ACHN (cell line): Measurements from ENCODE around the gene PGS1.

Experiments
- DNase-seq: peaks from one replicate; pipeline ENCODE4 v3.0.0-alpha.2; 2015
- in situ Hi-C: cut with HindIII; loops from 2 replicates; pipeline ENCODE4 v1.10.0; 2017; ENCODE audit warnings: low sequenced_read_pairs, low pct_ligation_motif_present, low pct_unique_long_range_greater_than_20kb

PGS1 gene

GRCh38 chr17:78432226-78433012 lies 54.0 kb downstream of the PGS1 start:
- no peak for DNase-seq
- in situ Hi-C loops = no loop called here

DNA sequence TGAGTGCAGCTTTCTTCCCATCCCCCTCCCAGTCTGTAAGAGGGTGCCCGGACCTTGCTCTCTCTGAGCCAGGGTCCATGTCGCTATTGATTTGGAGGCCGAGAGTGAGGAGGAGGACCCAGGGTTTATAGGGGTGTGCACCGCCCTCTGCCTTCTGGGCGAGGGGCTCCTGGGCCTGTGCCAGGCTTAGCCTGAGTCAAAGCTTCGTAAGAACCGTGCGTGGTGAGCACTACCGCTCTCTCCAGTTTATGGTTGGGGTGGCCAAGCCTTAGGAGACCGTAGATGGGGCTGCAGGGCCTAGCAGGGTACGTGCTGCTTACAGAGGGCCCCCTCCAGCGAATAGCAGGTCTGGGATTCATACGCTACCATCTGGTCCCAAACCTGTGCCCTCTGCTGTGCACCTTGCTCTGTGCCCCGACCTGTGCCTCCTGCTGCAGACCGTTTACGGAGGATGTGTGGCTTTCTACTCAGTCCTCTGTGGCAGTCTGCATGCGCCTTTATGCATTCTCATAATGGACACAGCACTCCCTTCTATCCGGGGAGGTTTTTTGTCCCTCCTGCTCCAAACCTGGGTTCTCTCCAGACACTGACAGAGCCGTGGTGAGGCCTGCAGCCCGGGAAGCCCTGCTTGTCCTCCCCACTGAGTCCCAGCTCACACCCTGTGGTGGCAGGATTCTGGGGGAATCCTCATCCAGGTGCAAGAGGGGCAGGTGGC lies 54.7 kb downstream of the PGS1 start:
- in situ Hi-C loops = no loop called here
- DNase-seq = no peak

- in situ Hi-C loops = no loop called here
- DNase-seq = no peak
Observed at GRCh38 chr17:78433780-78434335, 55.4 kb downstream of the PGS1 start.

GRCh38 chr17:78434455-78435329 lies 56.2 kb downstream of the PGS1 start:
- in situ Hi-C loops = no loop called here
- DNase-seq = no peak

GRCh38 chr17:78435330-78436005 lies 57.0 kb downstream of the PGS1 start:
- in situ Hi-C loops = no loop called here

GRCh38 chr17:78437508-78438169 lies 59.2 kb downstream of the PGS1 start:
- no peak for DNase-seq
- in situ Hi-C loops = no loop called here

More at GRCh38 chr17:78435330-78436005, 57.0 kb downstream of the PGS1 start:
- no peak for DNase-seq

- no peak for DNase-seq
- in situ Hi-C loops = no loop called here
Observed at GRCh38 chr17:78438271-78438691, 59.8 kb downstream of the PGS1 start.

GRCh38 chr17:78438694-78439325 lies 60.4 kb downstream of the PGS1 start:
- DNase-seq = peak; percentile 11
- in situ Hi-C loops = no loop called here

- in situ Hi-C loops = no loop called here
- DNase-seq = no peak
Observed at GRCh38 chr17:78441271-78441971, 63.0 kb downstream of the PGS1 start.

GRCh38 chr17:78442648-78443218 lies 64.3 kb downstream of the PGS1 start:
- no peak for DNase-seq
- in situ Hi-C loops = no loop called here

DNA sequence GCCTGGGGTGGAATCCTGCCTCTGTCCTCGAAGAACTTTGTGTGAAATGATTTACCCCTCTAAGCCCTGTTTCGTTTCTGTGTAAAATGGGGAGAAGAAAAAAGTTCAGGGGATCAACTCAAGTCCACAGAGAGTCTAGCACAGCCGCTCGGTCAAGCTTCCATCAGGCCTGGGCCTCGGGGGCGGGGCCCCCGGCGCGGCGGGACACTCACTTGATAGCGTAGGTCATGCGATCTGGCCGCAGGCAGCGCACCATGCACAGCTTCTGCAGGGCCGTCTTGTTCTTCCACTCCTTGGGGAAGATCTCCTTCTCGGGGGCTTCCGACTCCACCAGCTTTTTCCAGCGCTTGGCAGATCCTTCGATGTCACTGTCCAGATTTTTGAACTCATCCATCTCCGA lies 65.9 kb downstream of the PGS1 start:
- no peak for DNase-seq
- in situ Hi-C loops = no loop called here

GRCh38 chr17:78446833-78447232 lies 68.4 kb downstream of the PGS1 start:
- no peak for DNase-seq
- in situ Hi-C loops = no loop called here

DNA sequence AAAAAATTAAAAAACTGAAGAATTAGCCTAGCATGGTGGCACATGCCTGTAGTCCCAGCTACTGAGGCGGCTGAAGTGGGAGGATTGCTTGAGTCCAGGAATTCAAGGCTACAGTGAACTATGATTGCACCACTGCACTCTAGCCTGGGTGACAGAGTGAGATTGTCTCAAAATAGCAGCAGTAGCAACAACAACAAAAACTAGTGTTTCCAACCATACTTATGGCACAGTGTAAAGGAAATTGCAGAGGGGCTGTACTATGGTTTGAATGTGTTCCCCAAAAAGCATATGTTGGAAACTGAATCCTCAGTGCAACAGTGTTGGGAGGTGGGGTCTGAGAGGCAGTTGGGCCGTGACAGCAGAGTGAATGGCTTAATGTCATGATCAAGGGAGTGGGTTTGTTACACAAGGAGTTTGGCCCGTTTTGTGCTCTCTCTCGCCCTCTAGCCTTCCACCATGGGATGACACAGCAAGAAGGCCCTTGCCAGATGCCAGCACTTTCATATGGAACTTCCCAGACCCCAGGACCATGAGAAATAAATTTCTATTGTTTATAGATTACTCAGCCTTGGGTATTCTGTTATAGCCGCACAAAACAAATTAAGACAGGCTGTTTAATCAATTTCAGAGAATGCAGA lies 70.0 kb downstream of the PGS1 start:
- in situ Hi-C loops = no loop called here
- DNase-seq = no peak

DNA sequence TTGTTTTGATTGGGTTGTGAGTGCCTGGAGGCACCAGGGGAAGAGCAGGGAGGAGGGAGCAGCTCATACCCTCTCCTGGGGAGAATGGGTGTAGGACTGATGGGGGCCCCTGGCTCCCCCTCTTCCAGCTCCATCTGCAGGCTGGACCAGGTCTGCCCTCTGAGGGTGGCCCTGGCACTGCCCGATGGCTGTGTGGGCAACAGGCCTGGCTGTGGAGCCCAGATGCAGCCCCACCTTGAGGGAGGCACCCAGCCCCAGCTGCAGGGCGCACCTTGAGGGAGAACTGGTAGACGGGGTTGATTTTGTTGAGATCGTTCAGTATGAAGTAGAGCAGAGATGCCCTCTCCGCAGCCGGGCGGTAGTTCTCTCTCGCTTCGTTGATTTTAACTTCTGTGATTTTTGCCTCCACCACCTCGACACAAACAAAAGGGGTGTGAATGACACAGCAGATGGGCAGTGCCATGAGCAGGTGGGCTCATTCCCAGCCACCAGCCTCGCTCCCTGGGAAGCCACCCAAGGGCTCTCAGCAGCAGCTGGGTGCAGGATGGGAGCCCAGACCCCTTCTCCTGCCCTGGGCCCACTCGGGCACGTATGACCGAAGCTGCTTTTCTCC lies 71.6 kb downstream of the PGS1 start:
- in situ Hi-C loops = no loop called here

GRCh38 chr17:78450696-78451345 lies 72.4 kb downstream of the PGS1 start:
- in situ Hi-C loops = no loop called here
- no peak for DNase-seq

More for the DNA sequence above, 71.6 kb downstream of the PGS1 start:
- no peak for DNase-seq
